Esophagus squamous epithelium (tissue), 5 donors: ENCODE data around the gene ADTRP. TPM values are rescaled to one million over a fixed set of nuclear protein-coding genes. Genes with fewer than 3 reads are reported as not detected.

Experiments
- DNase-seq: peaks from one replicate; lab custom pipeline; 2025; lab: John Stamatoyannopoulos, UW
- H3K27ac ChIP-seq, 4 donors: fragments of 200-600 bp; sonication (generic); one replicate each; pipeline ENCODE4 v1.5.1; 2016 to 2019; ENCODE audit warnings: mild to moderate bottlenecking in 1 of 4
- H3K27me3 ChIP-seq, 4 donors: fragments of 200-600 bp; sonication (generic); 1 replicate in 3 of 4; 2 replicates in 1 of 4; pipeline versions ENCODE4 v1.5.1 to v1.6.0; 2017 to 2021; ENCODE audit warnings: antibody characterized with exemption in 1 of 4
- H3K36me3 ChIP-seq, 3 donors: fragments of 200-600 bp; sonication (generic); one replicate each; pipeline ENCODE4 v1.5.1; 2016 to 2019
- H3K4me1 ChIP-seq, 3 donors: fragments of 200-600 bp; sonication (generic); one replicate each; pipeline ENCODE4 v1.5.1; 2017 to 2019
- H3K4me3 ChIP-seq, 4 donors: fragments of 200-600 bp; sonication (generic); 1 replicate in 3 of 4; 2 replicates in 1 of 4; pipeline ENCODE4 v1.5.1; 2016 to 2019; ENCODE audit warnings: mild to moderate bottlenecking in 2 of 4, moderate library complexity in 1 of 4
- H3K9me3 ChIP-seq, 3 donors: fragments of 200-600 bp; sonication (generic); one replicate each; pipeline ENCODE4 v1.5.1; 2016 to 2019
- CTCF ChIP-seq, 6 experiments: fragments of 450-650 bp in 4 of 6; fragments of 200-600 bp in 2 of 6; sonication (generic) in 2 of 6; IDR thresholded peaks; one replicate each; pipeline ENCODE4 v1.5.1; 2016 to 2019; ENCODE audit warnings: antibody characterized with exemption in 6 of 6, mild to moderate bottlenecking in 4 of 6, moderate library complexity in 4 of 6
- POLR2A ChIP-seq, 4 donors: fragments of 450-650 bp; IDR thresholded peaks; one replicate each; pipeline ENCODE4 v1.6.1; 2017; ENCODE audit warnings: antibody characterized with exemption in 4 of 4, mild to moderate bottlenecking in 4 of 4, moderate library complexity in 3 of 4
- WGBS, 2 donors: methylation state at CpG; one replicate each; pipeline ENCODE4 v1.1.5; 2018; 5-methylcytosine and 5-hydroxymethylcytosine counted together
- intact Hi-C: fragments of 100-400 bp; cut with DNase I; formaldehyde crosslinking; loops from one replicate; pipeline ENCODE4 v1.15.0; 2022
- total RNA-seq, 4 donors: library from RNA; depleted of rRNA; stranded (reverse); fragments of >200 nt; gene quantifications; one replicate each; pipeline ENCODE4 v1.1.0, GENCODE V29; 2016
- donor health status: DM: yes; HTN: yes; CAD: no.

ADTRP gene
- total RNA-seq, 4 donors from 2014 or later, result 0.76 to 2.5 (median 1.6) TPM

GRCh38 chr6:11714116-11714797, 64.3 kb downstream of the ADTRP start:
- Histone ChIP-seq H3K9me3 (no peaks in the 10 kb centered on the region), H3K4me3 (no peak overlapping the region), H3K36me3 (no peaks in the 10 kb centered on the region), H3K27ac (no peak overlapping the region), H3K4me1 (peaks cover 20 to 36% (median 26%) of the 10 kb centered on the region in 3 donors), H3K27me3 (no peaks in the 10 kb centered on the region)
- TF ChIP-seq CTCF (IDR thresholded peaks at IDR 0.05) (no peak), POLR2A (IDR thresholded peaks at IDR 0.05) (no peak)
- WGBS, 2 donors, result 29 to 69% methylated on average over 4 to 6 of the region's 6 CpGs
- intact Hi-C loops, result no loop called here
- no peak for DNase-seq

GRCh38 chr6:11712760-11713159, 65.8 kb downstream of the ADTRP start:
- TF ChIP-seq CTCF (IDR thresholded peaks at IDR 0.05) (no peak), POLR2A (IDR thresholded peaks at IDR 0.05) (no peak)
- Histone ChIP-seq H3K27me3 (no peaks in the 10 kb centered on the region), H3K4me3 (no peak overlapping the region), H3K27ac (peak overlapping the region; percentile 31 to 56 (median 40)), H3K4me1 (peaks cover 20 to 36% (median 26%) of the 10 kb centered on the region in 3 donors), H3K9me3 (no peaks in the 10 kb centered on the region), H3K36me3 (no peaks in the 10 kb centered on the region)
- WGBS, 2 donors, result 27 to 28% methylated on average over 5 to 6 of the region's 6 CpGs
- intact Hi-C loops, result no loop called here
- no peak for DNase-seq

GRCh38 chr6:11711984-11712711, 66.5 kb downstream of the ADTRP start:
- 36 to 44% methylated on average over 10 of the region's 10 CpGs for WGBS, 2 donors
- TF ChIP-seq CTCF (IDR thresholded peaks at IDR 0.05) (no peak), POLR2A (IDR thresholded peaks at IDR 0.05) (no peak)
- Histone ChIP-seq H3K9me3 (no peaks in the 10 kb centered on the region), H3K4me3 (no peak overlapping the region), H3K27ac (peak overlapping the region; percentile 2 to 61 (median 52)), H3K27me3 (no peaks in the 10 kb centered on the region), H3K4me1 (peaks cover 20 to 36% (median 26%) of the 10 kb centered on the region in 3 donors), H3K36me3 (no peaks in the 10 kb centered on the region)
- intact Hi-C loops, result no loop called here
- no peak for DNase-seq

GRCh38 chr6:11711003-11711983, 67.3 kb downstream of the ADTRP start:
- Histone ChIP-seq H3K36me3 (no peaks in the 10 kb centered on the region), H3K9me3 (no peaks in the 10 kb centered on the region), H3K4me3 (peak overlapping the region in 1 of 4 donors; percentile 23), H3K27me3 (no peaks in the 10 kb centered on the region), H3K27ac (peak overlapping the region in 3 of 4 donors; percentile 43 to 61 (median 60)), H3K4me1 (peaks cover 20 to 36% (median 26%) of the 10 kb centered on the region in 3 donors)
- no peak for DNase-seq
- no peak for TF ChIP-seq POLR2A (IDR thresholded peaks at IDR 0.05)
- WGBS, 2 donors, result 26 to 36% methylated on average over 18 to 19 of the region's 21 CpGs
- intact Hi-C loops, result no loop called here

- TF ChIP-seq CTCF (IDR thresholded peaks at IDR 0.05), result no peak
- no peak for TF ChIP-seq POLR2A (IDR thresholded peaks at IDR 0.05)
- no peak for DNase-seq
- Histone ChIP-seq H3K4me3 (no peak overlapping the region), H3K4me1 (peaks cover 20 to 36% (median 26%) of the 10 kb centered on the region in 3 donors), H3K9me3 (no peaks in the 10 kb centered on the region), H3K36me3 (no peaks in the 10 kb centered on the region), H3K27ac (peak overlapping the region in 1 of 4 donors; percentile 61), H3K27me3 (no peaks in the 10 kb centered on the region)
- intact Hi-C loops, result no loop called here
- WGBS, 2 donors, result 22 to 23% methylated on average over 9 of the region's 9 CpGs
Measured at GRCh38 chr6:11710311-11710761, 68.3 kb downstream of the ADTRP start.
